Limb (tissue), 2 donors: ENCODE results near the gene PRND.
A peak's percentile ranks its signal among the peaks of the same experiment; 100 is the strongest.
"Not testable (repeated sequence)": the region's sequence is repeated elsewhere in the genome, so short reads cannot be mapped to it uniquely, and the experiment has no call there.

ENCODE experiments used
- DNase-seq, 2 donors: peaks; one replicate each; pipeline ENCODE4 v3.0.0-alpha.2; 2016; ENCODE audit errors: extremely low spot score in 2 of 2

Gene PRND

DNA sequence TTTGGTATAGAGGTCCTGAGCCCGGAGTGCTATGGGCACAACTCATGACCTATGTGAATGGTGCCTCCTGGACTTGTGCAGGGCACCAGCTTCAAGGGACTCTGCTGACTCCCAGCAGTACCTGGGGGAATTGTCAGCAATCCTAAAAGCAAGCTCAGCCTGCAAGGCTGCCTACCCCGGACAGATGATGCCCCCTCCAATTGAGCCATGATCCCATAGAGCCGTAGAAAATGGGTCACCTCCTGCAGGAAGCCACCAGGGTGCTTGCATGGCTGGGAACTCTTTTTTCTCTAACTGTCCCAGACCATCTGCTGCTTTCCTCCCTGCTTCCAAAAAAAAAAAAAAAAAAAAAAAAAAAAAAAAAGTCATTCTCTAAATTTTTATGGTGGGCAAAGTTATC, 12.9 kb upstream of the PRND start:
- DNase-seq, result no peak

DNA sequence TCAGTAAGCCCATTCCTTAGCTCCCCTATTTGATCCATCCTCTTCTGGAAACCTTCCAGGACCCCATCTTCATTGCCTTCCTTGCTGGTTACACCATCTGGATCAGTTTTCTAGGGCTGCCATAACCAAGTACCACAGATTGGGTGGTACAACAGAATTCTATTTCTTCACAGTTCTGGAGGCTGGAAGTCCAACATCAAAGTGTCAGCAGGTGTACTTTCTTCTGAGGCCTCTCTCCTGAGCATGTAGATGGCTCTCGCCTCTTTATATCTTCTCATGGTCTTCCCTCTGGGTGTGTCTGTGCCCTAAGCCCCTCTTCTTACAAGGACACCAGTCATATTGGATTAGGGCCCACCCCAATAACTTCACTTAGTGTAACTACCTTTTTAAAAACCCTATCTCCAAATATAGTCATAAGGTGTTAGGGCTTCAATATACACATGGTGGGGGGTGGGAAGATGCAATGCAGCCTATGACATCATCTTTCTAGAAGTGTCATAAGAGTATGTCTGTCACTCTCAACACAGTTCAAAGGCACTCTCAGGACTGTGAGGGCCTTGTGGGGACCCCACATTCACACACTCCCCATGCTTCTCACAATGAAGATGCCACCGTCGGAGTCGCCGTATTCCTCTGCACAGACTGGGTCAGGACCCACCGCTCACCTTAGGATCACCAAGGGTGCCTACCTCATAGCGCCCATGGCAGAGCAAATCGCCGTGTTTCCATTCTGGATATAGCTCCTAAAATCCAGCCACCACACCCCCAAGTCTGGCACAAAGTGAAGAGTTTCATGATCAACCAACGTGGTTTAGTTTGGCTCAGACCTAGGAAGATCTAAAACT, 12.2 kb upstream of the PRND start:
- DNase-seq, result no peak

DNA sequence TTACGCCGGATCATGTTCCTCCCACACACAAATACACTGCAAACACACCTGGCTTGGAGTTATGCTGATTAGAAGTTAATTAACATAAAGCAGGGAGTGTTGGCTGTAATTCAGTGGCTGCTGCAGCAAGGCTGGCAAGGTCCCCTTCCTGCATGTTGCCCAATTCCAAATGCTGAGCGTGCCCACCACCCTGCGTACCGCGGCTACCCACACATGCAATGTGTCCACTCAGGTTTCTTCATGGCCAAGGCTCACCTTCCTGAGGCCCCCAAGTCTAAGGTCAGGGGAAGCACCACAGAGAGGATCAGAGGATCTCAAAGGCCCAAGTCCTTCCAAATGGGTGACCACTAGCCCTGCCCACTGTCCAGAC, 11.6 kb upstream of the PRND start:
- DNase-seq, result no peak

DNA sequence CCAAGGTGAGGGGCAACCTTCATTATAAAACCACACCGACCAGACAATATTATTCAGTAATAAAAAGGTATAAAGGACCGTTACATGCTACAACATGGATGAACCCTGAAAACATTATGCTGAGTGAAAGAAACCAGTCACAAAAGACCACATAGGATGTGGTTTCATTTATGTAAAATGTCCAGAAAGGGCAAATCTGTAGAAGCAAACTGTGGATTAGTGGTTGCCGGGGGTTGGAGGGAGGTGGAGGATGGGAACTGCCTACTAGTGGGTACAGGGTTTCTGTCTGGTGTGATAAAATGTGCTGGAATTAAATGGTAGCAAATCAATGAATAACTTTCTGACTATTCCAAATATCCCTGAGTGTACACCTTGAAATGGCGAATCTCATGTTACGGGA, 10.2 kb upstream of the PRND start:
- no peak for DNase-seq

DNA sequence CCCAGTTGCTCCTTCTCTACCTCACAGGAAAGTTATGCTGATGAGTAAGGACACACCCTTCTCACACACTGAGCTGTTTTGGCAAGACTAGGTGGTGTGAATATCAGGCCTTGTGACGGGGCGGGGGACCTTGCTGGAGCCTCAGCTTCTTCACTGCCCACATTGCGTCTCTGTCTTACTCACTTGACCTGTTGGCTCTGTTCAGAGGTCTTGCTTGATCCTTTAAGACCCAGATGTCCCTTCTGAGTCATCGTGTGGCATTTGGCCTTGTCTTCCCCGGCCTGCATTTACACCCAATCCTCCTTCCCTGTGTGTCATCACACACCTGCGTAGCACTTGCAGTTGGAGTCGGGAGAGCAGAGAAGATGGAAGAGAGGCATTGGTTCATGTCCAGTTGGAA, 8.3 kb upstream of the PRND start:
- DNase-seq, result no peak

DNA sequence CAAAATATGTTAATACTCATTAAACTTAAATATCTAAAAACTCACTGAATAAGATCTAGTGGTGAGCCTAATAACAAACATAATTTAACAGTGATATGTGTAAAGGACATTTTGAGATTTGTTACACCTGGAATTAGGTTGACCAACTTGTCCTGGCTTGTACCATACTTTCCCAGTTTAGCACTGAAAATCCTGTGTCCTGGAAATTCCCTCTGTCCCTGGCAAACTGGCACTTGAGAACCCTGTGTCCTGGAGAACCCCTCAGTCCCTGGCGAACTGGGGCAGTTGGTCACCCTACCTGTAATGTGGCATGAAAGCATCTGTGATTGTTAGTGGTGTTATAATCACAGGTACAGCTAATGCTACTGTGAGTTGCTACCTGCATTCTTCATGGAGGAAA, 6.9 kb upstream of the PRND start:
- no peak for DNase-seq

DNA sequence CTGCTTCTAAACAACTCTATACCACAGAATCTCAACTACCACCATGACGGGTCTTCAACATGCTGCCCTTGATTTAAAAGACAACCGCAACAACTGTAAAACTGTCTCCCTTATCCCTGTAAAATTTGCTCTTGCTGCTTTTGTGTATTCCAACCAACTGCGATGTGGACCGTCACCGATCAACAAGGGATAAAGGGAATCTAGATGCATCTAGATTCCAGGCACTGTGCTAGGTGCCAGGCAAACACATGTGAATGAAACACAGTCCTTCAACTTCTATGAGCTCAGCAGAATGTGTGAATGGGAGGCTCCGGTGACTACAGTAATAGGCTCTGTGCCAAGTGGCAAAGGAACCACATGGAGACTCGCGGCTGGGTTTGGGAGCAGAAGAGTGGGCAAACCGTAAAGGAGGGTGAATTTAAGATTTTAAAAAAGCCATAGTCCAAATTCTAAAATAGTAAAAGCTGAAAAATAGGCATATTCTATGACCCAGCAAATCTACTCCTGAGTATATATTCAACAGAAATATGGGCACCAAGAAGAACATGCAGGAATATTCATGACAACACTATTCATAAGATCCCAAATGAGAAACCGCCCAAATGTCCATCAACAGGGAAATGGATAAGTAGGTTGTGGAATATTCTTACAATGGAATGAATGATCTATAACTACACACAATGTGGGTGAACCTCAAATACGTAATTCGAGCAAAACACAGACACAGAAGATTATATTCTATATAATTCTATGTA, 3.7 kb upstream of the PRND start:
- no peak for DNase-seq

DNA sequence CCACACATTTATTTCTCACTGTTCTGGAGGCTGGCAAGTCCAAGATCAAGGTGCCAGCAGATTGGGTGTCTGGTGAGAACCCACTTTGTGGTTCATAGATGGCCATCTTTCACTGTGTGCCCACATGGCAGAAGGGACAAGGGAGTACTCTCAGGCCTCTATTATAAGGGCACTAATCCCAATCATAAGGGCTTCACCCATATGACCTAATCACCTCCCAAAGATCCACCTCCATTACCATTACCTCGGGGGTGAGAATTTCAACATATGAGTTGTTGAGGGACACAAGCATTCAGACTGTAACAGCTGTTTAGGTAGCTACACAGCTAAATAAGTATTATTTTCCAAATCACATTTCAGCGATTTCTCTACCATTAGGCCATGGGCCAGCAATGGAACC, 2.5 kb upstream of the PRND start:
- DNase-seq, result no peak

DNA sequence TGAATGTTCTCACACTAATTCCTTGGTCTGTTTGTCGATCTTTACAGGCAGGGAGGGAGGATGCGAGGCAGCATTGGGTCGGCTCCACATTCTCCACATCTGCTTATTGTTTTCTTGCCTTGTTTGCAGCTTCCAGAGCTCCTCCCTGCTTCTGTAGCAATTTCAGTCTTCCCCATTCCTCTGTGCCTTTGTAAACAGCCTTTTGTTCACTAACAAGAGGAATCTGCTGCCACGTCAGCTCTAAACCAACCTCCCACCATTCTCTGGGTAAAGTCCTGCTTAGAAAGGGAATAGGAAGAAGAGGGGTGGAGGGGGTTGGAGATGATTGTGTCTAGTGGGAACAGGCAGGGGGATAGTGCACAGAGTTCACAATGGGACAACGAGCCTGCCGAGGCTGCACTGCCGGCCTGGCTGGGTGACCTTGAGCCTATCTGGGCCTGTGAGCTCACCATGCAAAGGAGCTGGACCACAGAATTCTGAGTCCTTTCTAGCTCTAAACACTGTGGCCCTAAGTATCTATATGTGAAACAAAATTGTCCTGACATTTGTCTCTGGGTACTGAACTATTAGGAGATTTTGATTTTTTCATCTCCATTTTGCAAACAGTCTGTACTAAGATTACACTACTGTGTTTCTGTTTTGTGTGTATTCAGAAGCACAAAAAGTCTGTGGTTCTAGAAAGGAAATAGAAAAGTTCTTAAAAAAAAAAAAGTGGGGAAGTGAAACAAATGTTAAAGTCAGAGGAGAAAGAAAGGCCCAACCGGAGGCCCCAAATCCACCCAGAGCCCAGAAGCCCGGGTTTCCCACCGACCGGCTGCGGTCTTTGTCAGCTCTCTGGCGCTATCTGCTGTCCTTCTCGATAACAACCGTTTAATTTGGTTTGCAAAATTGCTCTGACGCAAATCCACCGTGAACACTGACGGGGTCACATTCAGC, 1.4 kb upstream of the PRND start:
- peak; percentile 83 to 85 for DNase-seq

DNA sequence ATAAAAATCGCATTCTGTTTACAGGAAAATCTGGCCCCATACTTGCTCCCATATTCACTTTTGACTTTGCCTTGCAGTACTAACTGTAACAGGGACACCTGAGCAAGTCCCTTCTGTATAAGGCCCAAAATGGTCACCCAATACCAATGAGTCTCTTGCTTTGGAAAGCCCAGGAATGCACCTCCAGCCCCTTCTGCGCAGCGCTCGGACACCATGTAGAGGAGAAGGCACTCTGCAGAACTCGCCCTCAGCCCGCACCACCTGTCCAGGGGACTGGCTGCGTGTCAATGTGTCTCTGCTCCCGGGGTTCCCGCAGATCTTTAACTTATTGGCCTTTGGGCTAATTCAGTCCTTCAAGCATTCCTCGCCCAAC, 746 bp upstream of the PRND start:
- DNase-seq, result no peak

DNA sequence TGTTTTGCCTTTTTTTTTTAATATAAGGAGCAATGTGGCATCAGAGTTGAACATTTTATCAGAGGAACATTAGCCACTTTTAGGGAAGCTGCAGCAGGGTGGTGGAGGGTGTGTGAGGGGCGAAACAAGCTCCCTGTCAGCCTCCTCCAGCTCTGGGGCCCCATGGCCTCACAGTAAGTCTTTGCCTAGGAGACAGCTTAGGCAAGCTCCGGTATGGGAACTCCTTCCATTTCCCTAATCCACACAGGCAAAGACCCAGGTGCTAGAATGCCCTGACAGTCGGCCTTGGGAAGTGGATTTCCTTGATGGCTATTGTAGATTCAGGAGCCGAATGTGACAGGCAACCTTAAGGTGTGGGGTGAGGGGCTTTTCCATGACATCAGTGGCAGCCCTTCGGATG, 862 bp downstream of the PRND start:
- DNase-seq, result no peak

DNA sequence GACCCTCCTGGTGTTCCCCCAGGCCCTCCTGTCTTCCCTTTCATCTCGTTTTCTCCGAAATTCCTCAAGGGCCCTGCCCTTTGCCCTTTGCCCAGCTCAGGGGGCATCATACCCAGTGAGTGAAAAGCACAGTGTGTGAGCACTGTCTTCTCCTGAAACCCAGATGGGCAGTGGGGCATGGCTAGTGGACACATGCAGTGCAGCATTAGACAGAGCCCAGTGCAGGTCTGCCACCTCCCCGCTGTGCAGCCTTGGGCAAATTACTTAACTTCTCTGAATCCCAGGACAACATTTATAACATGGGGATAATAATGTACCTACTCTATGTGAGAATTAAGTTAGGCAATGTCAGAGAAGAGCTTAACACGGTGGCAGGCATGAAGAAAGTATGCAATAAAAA, 1.3 kb downstream of the PRND start:
- DNase-seq, result no peak

DNA sequence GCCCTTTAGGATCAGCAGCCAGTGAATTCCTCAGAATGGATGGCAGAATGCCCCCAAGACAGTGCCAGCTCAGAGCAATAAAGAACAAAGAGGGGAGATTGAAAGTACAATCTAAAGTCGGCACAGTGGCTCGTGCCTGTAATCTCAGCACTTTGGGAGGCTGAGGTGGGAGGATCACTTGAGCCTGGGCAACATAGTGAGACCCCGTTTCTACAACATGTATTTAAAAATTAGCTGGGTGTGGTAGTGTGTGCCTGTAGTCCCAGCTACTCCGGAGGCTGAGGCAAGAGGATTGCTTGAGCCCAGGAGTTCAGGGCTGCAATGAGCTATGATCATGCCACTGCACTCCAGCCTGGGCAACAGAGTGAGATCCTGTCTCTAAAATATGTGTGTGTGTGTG, 1.8 kb downstream of the PRND start:
- not testable (repeated sequence) for DNase-seq

DNA sequence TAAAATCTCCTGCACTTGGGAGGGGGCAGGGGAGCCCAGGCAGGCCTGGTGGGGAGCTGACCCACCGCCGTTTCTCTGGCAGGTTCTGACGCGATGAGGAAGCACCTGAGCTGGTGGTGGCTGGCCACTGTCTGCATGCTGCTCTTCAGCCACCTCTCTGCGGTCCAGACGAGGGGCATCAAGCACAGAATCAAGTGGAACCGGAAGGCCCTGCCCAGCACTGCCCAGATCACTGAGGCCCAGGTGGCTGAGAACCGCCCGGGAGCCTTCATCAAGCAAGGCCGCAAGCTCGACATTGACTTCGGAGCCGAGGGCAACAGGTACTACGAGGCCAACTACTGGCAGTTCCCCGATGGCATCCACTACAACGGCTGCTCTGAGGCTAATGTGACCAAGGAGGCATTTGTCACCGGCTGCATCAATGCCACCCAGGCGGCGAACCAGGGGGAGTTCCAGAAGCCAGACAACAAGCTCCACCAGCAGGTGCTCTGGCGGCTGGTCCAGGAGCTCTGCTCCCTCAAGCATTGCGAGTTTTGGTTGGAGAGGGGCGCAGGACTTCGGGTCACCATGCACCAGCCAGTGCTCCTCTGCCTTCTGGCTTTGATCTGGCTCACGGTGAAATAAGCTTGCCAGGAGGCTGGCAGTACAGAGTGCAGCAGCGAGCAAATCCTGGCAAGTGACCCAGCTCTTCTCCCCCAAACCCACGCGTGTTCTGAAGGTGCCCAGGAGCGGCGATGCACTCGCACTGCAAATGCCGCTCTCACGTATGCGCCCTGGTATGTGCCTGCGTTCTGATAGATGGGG, 3.0 kb downstream of the PRND start:
- DNase-seq, result no peak

DNA sequence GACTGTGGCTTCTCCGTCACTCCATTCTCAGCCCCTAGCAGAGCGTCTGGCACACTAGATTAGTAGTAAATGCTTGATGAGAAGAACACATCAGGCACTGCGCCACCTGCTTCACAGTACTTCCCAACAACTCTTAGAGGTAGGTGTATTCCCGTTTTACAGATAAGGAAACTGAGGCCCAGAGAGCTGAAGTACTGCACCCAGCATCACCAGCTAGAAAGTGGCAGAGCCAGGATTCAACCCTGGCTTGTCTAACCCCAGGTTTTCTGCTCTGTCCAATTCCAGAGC, 3.5 kb downstream of the PRND start:
- no peak for DNase-seq

DNA sequence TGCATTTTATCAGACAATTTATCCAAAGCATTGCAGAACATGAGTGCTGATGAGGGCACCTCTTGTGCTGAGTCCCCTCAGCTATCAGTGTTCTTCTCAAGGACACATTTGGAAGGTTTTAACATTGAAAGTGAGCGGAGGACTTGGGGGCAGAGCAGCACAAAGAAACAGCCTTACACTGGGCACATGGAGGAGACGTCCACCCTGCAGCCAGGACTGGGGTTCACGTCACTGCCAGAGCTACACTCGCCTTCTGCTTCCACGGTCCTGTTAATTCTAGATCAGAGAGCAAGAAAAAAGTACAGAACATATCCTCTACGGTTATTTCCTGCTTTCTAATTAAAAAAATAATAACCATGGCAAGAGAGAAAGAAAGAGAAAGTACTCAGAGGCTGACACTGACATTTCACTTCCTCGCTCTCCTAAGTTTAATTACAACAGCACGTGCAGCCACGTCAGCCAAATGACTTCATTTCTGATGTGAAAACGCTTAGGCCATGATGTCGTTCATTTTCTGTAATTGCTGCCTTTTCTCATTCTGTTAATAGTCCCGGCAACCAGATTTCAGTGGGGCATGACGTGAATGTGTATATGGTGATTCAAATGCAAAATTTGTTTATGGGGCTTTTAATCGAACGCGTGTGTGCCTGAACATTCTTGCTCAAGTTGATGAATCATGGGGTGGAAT, 5.1 kb downstream of the PRND start:
- no peak for DNase-seq

DNA sequence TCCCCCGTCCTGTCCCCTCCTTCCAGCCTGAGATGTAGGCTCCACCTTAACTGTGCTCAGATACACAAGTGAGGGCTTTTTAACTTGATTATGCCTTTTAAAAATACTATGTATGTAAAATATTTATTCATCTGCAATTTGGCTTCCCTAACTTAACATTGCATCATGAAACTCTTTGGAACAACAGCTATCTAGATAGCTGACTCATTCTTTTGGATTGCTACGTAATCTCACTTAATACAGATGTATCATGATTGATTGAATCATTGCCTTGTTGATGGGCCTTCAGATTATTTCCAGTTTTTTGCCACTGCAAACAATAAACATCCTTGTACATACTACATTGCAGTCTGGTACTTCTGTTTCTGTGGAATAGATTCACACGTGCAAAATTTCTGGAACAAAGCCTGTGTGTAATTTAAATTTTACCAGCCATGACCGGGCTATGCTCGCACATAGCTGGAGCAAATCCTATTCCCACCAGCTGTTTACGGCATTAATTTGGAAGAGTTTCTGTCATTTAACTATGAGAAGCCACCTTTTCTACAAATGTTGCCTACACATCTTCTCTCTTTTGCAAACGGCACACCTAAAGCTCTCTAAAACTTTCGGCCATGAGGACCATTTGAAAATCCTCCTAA, 6.5 kb downstream of the PRND start:
- DNase-seq, result peak in 1 of 2 donors; percentile 47

DNA sequence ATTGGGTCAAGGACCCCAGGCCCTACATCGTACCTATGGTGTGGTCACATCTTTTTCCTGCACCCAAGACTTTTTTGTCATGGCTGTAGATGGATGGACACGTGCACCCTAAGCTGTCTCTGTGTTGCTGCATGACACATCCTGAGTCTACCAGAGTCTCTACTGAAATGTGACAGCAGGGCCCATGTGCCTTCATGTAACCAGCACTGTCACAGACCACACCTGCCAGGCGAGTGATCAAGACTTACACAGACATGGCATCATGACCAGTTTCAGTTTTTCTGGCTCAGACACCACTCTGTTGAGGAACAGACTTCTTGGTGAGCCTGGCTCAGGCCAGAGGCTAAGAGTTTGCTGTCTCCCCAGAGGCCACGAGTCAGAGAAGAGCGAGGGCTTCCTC, 7.6 kb downstream of the PRND start:
- no peak for DNase-seq

DNA sequence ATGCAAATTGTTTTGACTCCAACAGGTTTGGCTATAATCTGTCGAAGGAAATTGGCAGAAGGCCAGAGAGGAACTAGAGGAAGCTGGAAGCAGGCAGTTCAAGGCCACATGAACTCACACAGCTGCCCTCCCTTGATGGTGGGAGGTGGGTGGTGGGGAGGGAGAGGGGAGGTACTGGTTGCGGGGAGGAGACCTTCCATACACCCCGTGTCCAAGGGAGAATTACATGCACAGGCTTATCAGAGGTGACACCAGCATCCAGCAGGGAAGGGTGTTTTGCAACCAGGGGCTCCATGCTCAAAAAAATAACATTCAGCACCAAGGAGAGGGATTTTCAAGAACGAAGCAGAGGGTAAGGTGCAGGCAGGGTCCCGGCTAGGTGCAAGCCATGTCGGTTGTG, 9.1 kb downstream of the PRND start:
- no peak for DNase-seq

DNA sequence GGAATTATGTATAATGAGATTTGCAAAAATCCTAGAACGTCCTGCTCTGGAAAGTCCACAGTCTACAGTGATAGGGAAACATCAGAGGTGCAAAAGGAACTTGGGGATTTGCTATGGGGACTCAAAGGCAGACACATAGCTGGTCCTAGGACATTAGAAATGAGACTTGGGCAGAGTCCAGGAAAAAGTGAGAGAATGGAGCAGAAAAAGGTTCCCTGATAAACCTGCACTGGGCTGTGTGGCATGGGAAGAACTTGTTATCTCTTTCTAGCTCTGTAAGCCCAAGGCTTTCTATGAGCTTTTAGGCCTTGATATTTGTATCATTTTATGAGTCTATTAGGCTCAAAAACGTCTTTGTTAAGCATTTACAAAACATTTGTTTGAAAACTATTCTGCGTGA, 15.2 kb downstream of the PRND start:
- no peak for DNase-seq
